ENCODE measurements around the gene PCYT1A. TPM values are rescaled to one million over a fixed set of nuclear protein-coding genes. Genes with fewer than 3 reads are reported as not detected.
"Not testable (repeated sequence)": the region's sequence is repeated elsewhere in the genome, so short reads cannot be mapped to it uniquely, and the experiment has no call there.

Gene PCYT1A
- total RNA-seq, 4 donors from 2014 or later: 90.5 to 123 (median 99.0) TPM

DNA sequence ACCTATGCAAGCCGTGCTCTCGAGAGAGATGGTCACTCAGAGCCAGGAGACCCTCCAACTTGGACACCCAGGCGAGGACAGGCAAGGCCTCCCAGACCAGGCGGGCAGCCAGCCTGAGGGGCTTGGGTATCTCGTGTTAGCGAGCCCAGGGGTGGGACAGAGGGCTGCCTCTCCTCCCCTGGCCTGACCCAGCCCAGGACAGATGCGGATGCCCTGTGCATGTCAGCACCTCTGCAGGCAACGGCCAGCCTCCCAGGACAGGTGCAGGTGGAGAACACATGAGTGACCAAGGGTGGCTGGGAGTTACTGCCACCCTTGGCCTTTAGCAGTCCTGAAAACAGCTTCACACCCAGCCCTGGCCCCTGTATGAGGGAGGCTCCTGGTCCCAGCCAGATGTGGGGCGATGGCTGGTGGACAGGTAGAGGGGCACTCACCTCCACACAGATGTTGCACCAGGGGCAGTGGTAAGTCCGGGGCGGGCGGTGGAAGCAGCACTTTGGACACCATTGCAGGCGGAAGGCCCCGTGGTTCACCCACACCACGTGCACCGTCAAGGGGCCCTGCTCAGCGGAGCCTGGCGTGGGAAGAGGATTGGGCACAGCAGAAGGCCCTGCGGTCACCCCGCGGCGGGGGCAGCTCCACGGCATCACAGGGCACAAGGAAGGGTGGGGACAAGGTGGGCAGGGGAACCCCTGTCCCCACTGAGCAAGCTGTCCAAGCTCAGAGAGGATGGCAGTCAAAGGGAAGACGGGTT, 78.4 kb downstream of the PCYT1A start:
- in situ Hi-C loops (cut with MboI; ENCODE audit: low sequenced_read_pairs in 4 of 4): no loop called here
- Histone ChIP-seq H3K27ac (no peak overlapping the region), H3K27me3 (peaks cover 5 to 17% (median 14%) of the 10 kb centered on the region in 3 donors), H3K9me3 (no peaks in the 10 kb centered on the region), H3K4me1 (no peaks in the 10 kb centered on the region), H3K4me3 (no peak overlapping the region), H3K36me3 (no peaks in the 10 kb centered on the region)
- TF ChIP-seq, protein P1, sequence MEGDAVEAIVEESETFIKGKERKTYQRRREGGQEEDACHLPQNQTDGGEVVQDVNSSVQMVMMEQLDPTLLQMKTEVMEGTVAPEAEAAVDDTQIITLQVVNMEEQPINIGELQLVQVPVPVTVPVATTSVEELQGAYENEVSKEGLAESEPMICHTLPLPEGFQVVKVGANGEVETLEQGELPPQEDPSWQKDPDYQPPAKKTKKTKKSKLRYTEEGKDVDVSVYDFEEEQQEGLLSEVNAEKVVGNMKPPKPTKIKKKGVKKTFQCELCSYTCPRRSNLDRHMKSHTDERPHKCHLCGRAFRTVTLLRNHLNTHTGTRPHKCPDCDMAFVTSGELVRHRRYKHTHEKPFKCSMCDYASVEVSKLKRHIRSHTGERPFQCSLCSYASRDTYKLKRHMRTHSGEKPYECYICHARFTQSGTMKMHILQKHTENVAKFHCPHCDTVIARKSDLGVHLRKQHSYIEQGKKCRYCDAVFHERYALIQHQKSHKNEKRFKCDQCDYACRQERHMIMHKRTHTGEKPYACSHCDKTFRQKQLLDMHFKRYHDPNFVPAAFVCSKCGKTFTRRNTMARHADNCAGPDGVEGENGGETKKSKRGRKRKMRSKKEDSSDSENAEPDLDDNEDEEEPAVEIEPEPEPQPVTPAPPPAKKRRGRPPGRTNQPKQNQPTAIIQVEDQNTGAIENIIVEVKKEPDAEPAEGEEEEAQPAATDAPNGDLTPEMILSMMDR (IDR thresholded peaks at IDR 0.05 in 4 of 5, conservative IDR thresholded peaks at IDR 0.05 in 1 of 5): no peak
- TF ChIP-seq POLR2A (IDR thresholded peaks at IDR 0.05): no peak
- ATAC-seq: no peak
- intact Hi-C loops (cut with DNase I; ENCODE audit: low total_unique reads): no loop called here
- no peak for DNase-seq

DNA sequence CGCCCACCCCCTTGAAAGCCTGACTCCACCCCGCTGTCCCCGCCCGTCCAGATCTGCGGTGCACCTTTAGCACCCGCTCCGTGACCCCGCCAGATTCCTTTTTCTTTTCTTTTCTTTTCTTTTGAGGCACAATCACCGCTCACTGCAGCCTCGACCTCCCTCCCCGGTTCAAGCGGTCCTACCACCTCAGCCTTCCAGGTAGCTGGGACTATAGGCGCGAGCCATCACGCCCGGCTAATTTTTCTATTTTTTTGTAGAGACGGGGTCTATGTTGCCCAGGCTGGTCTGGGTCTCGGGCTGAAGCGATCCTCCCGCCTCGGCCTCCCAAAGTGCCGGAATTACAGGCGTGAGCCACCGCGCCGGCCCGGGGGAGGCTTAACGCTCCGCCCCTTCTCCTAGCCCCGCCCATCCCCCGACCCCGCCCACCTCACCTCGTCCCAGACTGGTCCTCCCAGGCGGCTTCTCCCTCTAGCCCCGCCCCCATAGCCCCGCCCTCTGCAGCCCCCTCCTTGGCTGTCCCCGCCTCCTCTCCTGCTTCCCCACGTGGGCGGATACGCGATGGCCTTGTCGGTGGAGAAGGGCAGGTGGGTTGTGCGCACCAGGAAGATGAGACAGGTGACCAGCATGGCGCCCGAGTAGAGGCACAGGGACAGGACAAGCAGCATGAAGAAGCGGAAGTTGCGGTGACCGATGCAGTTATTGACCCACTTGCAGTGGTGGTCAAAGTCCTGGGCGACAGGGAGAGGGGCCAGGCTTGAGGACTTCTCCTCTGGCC, 79.5 kb downstream of the PCYT1A start:
- peak overlapping the region; percentile 9 to 58 (median 38) for H3K4me3 ChIP-seq
- intact Hi-C loops (cut with DNase I; ENCODE audit: low total_unique reads) (no loop called here), in situ Hi-C loops (cut with MboI; ENCODE audit: low sequenced_read_pairs in 4 of 4) (no loop called here)
- H3K36me3 ChIP-seq: no peaks in the 10 kb centered on the region
- peaks cover 5 to 17% (median 14%) of the 10 kb centered on the region in 3 donors for H3K27me3 ChIP-seq
- peak in 1 of 2 donors; percentile 40 for ATAC-seq
- H3K27ac ChIP-seq: no peak overlapping the region
- H3K4me1 ChIP-seq: no peaks in the 10 kb centered on the region
- TF ChIP-seq, protein P1 (IDR thresholded peaks at IDR 0.05 in 4 of 5, conservative IDR thresholded peaks at IDR 0.05 in 1 of 5): no peak
- TF ChIP-seq POLR2A (IDR thresholded peaks at IDR 0.05): no peak
- H3K9me3 ChIP-seq: no peaks in the 10 kb centered on the region
- peak in 1 of 2 donors; percentile 39 for DNase-seq

DNA sequence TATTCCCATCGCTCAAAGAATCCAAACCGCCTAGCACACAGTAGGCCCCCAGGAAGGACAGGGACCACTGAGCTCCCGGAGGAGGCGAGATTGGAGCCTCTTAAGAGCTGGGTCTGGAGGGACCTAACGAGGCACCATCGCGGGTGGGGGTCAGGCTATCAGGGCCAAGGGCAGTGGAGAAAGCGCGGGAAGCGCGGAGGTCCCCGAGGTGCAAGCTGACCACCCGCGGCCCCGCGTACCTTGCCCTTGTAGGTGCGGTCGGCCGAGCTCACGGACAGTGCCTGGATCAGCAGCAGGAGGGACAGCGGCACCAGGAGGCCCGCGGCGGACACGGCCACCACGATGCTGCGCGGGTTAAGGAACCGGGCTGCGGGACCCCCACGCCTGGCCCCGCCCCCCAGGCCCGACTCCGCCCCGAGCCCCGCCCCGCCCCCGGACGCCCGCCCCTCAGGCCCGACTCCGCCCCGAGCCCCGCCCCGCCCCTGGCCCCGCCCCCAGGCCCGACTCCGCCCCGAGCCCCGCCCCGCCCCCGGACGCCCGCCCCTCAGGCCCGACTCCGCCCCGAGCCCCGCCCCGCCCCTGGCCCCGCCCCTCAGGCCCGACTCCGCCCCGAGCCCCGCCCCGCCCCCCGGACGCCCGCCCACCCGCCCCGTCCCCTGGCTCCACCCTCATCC, 80.2 kb downstream of the PCYT1A start:
- TF ChIP-seq, protein P1 (IDR thresholded peaks at IDR 0.05 in 4 of 5, conservative IDR thresholded peaks at IDR 0.05 in 1 of 5): no peak
- TF ChIP-seq POLR2A (IDR thresholded peaks at IDR 0.05): no peak
- intact Hi-C loops (cut with DNase I; ENCODE audit: low total_unique reads): no loop called here
- peak overlapping the region in 3 of 4 donors; percentile 25 to 60 (median 45) for H3K4me3 ChIP-seq
- no peaks in the 10 kb centered on the region for H3K9me3 ChIP-seq
- no peak for DNase-seq
- no peaks in the 10 kb centered on the region for H3K4me1 ChIP-seq
- no peak for ATAC-seq
- H3K27me3 ChIP-seq: peaks cover 5 to 17% (median 14%) of the 10 kb centered on the region in 3 donors
- no peaks in the 10 kb centered on the region for H3K36me3 ChIP-seq
- H3K27ac ChIP-seq: no peak overlapping the region
- in situ Hi-C loops (cut with MboI; ENCODE audit: low sequenced_read_pairs in 4 of 4): no loop called here

DNA sequence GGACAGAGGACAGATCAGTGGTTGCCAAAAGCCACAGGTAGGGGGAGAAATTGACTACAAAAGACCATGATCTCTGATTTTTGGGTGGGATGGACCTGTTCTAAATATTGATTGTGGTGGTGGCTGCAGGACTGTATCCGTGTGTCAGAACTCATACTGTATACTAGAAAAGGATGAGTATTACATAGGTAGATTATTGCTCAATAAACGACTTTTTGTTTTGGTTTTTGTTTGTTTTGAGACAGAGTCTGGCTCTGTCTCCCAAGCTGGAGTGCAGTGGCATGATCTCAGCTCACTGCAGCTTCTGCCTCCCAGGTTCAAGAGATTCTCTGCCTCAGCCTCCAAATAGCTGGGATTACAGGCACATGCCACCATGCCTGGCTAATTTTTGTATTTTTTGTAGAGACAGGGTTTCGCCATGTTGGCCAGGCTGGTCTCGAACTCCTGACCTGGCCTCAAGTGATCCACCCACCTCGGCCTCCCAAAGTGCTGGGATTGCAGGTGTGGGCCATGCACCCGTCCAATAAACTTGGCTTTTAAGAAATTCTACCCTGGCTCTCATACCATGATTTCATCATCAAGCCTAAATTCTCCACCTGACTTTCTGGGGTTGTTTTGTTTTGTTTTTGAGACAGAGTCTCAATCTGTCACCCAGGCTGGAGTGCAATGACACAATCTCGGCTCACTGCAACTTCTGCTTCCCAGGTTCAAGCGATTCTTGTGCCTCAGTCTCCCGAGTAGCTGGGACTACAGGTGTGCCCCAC, 81.9 kb downstream of the PCYT1A start:
- in situ Hi-C loops (cut with MboI; ENCODE audit: low sequenced_read_pairs in 4 of 4); ATAC-seq; DNase-seq; H3K9me3 ChIP-seq; H3K36me3 ChIP-seq; H3K4me3 ChIP-seq; H3K27ac ChIP-seq; H3K4me1 ChIP-seq; intact Hi-C loops (cut with DNase I; ENCODE audit: low total_unique reads): not testable (repeated sequence)
- peaks cover 5 to 17% (median 14%) of the 10 kb centered on the region in 3 donors for H3K27me3 ChIP-seq
